Measurements from ENCODE around the gene TRHDE.

Gene TRHDE

GRCh38 chr12:72330784-72331183 is 58.6 kb downstream of the TRHDE start:
- FAIRE-seq: no peak

- no peak for FAIRE-seq
These were observed 65.2 kb downstream of the TRHDE start for GRCh38 chr12:72337382-72337781.

DNA sequence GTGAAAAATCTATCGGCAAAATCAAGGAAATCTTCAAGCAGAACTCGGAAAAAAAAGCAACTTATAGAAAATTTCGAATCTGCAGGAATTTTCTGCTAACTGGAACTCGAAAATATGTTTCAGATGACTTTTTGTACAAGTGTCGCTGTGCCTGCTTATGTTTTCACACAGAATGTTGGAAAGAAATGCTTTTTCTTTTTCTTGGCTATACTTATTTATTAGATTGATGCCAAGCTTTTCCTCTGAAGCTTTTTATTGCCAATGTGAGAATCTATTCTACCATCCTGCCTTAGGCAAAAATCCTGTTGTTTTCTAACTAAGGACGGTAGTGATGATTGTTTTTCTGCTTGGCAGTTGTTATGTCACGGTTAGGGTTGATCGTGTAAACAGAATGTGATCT is 65.8 kb downstream of the TRHDE start:
- FAIRE-seq: no peak

DNA sequence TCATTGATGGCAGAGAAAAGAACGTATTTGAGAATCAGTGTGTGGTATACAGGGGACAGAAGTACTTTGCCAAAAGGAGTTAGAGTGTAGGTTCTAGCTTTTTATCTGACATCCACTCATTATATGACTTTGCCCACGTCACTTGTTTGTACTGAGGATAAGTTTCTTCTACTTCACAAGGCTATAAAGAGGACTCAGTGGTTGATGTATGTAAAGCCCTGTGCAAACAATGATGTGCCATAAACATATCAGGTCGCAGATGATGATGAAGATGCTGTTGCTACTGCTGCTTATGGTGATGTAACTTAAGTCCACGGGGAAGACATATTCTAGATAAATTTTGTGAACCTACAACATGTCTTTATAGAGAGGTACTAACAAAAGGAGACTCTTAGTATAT is 66.3 kb downstream of the TRHDE start:
- no peak for FAIRE-seq

DNA sequence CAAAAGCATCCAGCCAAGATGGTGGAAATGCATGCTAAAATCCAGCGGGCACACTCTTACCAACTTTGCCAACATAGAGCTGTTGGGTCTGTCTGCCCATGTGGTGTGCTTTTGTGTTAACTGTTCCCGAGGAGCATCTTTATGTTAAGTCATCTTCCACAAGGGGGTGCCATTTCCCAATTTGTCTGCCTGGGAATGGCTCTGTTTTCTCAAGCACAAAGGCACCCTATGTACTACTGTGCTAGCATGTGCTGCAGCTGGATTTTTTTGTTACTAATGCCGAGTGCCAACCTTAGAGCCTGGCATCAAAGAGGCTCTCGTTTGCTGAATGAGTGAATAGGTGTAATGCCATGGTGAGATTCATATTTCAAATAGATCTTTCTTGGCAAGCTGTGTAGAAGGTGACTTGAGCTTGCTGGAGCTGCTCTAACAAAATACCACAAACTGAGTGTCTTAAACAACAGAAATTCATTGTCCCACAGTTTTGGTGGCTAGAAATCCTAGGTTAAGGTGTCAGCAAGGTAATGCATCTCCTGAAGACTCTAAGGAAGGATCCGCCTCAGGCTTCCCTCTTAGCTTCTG is 74.3 kb downstream of the TRHDE start:
- peak; percentile 68 for FAIRE-seq

GRCh38 chr12:72349491-72349890 is 77.3 kb downstream of the TRHDE start:
- FAIRE-seq: no peak

- no peak for FAIRE-seq
These were observed 87.2 kb downstream of the TRHDE start for GRCh38 chr12:72359416-72359815.

DNA sequence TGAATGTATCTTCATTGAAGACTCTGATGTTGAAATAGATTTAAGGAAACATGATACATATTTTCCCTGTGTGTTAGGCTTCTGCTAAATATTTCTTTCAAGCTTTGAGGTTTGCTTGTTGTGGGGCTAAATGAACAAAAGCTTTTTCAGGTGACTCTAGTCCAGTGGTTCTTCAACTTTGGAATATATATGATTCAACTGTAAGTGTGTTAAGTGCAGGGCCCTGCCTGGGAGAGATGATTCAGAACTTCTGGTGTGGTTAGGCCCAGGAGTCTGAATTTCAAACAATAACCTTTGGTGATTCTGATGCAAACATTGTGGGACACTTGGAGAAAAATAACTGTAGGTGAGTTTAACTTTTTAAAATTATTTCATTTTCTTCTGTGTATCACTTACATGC is 93.0 kb downstream of the TRHDE start:
- FAIRE-seq: no peak

DNA sequence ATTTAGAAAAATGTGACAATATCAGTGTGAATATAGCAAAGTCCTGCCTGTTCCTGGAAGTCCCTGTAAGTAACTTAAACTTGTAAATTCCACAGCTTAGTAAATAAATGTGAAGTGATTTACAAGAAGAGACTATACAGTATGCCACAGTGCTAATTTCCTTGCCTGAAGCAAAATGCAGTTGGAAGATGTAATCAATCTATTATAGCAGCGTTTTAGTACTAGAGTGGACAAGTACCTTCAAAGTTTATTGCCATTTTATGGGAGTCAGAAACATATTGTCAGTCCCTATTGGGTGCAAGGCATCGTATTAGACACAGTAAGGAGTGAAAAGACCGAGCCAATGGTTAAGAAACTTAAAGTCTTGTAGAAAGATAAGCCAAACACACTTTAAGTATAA is 94.1 kb downstream of the TRHDE start:
- no peak for FAIRE-seq

DNA sequence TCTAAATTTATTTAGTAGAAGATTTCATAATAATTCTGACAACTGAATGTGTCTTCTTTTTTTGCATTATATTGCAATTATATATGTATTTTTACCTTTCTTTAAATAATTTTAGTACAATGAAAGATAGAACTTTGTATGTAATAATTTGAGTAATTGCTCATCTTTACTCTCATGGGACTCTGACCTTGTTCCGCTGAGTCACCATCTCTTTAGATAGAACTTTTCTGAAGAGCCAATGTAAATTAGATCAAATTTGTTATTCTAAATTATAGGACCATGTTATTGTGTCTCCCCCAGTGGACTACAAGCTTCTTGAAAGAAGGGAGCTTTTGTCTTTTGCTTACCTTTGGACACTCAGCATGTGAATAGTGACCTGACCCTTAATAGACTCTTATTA is 96.1 kb downstream of the TRHDE start:
- no peak for FAIRE-seq

DNA sequence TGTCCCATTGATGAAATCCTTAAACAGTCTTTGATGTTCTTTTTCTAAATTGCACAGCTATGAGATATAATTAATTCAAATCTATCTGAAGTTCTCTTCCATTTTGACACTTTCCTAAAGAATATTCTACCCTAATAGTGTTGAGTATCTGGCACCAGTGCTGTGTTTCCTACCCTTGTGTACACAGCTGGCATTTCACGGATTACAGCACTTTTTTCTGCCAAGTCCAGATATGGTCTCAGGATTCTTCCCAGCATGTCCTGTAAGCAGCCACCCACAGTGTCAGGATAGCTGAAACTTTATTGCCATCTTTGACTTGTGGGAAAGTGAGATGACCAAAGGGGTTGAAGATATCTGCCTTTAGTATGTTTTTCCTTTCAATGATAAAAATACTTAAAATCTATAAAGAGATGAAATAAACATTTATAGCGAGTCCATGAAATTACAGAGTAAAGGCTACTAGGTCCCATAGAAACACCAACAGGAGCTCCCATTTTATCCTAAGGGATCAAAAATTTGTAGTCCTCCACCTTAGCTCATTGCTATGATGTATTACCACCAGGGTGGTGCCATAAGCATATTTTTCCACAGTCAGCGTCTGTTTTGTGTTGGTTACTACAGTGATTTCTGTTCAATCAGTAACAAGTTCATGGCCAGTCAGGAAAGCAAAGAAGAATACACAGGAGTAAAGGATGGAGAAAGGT is 96.7 kb downstream of the TRHDE start:
- FAIRE-seq: no peak

- no peak for FAIRE-seq
These were observed 97.3 kb downstream of the TRHDE start for GRCh38 chr12:72369423-72369959.

DNA sequence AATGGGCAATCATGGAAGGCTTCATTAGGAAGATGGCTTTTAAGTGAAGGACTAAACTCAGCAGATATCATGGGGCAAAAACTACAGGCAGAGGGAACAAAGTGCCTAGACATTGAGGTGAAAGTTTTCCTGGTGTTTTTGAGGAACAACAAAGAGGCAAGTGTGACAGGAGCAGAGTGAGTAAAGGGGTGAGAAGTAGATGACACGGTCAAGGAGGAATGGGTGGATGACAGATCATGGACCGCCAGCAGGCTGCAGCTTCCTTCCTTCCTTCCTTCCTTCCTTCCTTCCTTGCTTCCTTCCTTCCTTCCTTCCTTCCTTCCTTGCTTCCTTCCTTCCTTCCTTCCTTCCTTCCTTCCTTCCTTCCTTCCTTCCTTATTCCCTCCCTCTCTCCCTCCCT is 108.3 kb downstream of the TRHDE start:
- no peak for FAIRE-seq

DNA sequence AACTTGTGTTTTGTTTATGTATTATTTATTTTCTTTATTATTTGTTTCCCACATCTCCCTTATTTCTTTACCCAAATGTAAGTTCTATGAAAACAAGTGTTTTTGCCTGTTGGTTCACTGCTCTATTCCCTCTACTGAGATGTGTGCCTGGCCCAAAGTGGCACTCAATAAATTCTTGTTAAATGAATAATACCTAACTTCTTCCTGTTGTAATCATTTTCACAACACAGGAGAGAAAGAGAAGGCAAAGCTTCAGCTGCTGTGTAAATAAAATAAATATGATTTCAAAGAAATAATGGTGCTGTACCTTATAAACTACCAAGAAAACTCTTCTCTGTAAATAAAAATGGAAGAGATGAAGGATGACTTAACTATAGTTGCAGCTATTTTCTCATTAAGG is 116.2 kb downstream of the TRHDE start:
- no peak for FAIRE-seq

DNA sequence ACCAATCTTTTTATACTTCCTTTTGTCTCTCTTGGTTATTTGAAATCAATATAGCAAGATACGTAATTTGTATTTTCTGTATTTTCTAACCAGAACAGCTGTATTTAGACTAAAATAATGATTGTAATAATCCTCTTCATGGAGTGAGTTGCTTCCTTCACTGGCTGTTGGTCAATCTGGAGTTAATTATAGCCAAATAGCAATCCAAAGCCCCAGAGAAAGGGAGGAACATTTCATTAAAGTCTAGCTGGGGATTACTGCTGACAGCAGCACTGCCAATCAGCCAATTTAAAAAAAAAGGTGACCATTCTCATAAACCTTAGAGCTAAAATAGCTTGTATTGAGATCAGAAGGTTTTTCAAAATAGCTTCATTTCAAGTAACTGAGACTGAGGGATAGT is 118.0 kb downstream of the TRHDE start:
- no peak for FAIRE-seq

GRCh38 chr12:72406111-72406510 is 133.9 kb downstream of the TRHDE start:
- no peak for FAIRE-seq

DNA sequence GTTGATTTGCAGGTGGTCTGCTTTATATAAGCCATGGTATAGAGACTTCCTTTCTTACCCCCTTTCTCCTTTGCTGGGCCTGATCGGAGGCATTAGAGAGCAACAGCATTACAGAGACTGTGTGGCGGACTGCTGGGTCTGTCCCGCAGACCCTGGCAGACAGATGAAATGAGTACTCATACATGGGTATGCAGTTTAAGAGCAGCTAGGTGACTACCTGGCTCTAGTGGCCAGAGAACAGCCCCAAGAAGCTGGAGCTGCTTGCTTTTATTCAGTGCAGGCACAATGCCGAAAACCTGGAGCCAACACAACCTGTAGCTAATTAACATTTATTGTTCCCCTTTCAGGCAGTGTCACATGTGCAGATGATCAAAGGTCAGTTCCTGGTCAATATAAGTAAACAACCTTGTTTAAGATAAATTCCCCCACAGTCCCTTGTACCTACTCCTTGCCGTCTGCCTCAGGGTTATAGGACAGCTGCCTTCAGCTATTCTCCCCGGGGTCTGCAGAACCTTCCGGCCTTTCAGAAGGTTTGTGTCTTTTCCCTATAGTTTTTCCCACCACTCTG is 160.0 kb downstream of the TRHDE start:
- FAIRE-seq: no peak

DNA sequence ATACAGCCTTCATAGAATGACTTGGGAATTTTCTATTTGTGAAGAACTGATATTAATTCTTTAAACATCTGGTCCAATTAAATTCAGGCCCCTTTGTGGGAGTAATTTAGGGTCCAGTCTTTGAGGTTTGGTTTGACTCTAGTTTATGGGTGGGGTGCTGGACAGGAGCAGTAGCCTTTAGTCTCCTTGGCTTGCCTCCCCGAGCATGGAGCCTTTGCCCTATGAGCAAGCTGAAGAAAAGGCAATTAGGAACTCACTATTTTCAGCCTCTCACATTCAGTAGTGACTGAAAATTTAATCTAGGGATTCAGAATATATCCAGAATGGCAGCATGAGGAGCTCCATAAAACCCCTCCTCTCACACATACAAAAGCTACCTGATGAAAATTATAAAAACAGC is 161.1 kb downstream of the TRHDE start:
- FAIRE-seq: no peak

DNA sequence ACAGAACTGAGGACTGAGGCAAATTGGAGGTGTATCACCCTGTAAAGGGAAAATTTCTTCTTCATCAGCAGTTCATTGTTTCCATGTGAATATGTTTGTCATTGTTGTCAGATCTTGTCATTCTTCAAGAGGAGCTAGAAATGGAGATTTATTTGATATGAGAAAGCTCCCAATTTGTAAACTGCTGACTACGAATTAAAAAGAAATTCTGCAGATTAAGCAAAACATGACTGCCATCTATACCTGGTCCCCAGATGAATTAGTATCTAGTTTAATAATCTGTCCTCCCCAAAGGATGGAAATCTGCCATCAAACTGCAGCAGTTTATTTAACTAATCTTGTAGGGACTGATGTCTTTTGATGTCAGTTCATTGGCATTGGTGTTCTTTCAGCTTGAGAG is 162.8 kb downstream of the TRHDE start:
- FAIRE-seq: no peak

GRCh38 chr12:72442217-72442616 is 170.0 kb downstream of the TRHDE start:
- FAIRE-seq: no peak

DNA sequence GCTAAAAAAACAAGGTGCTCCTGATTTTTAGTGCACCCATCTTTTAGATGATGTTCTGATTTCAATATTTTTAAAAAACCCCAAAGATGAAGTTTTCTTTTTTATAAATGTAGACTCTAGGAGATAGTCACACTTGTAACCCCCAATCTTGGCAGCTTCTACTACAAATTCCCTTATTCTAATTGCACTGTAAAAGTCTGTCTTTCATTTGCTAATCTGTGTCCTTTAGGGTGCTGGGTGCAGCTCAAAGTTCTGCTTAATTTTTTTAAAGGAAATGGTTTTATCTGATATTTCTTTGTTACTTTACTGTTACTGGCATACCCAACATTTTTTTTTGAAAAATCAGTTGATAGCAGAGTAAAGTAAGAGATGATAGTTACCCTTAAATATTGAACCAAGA is 172.0 kb downstream of the TRHDE start:
- no peak for FAIRE-seq

- no peak for FAIRE-seq
These were observed 172.4 kb downstream of the TRHDE start for GRCh38 chr12:72444566-72444965.

DNA sequence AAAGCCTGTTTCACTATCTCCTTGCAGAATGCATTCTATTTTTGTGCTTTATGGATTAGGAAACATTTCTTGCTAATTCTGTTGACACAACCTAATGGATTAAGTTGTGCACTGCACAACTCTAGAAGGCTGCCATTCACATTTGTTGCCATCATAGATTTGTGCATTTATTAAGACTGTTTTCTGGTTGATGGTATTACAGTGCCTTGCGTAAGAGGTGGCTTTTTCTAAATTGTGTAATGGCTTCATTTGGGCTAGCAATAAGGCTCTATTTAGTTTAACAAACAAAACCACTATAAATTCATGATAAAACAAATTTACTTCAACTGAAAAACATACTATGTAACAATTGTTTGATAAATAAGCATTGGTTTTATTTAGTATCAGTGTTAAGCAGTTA is 175.9 kb downstream of the TRHDE start:
- FAIRE-seq: peak; percentile 36

- FAIRE-seq: no peak
These were observed 176.6 kb downstream of the TRHDE start for GRCh38 chr12:72448805-72449204.

DNA sequence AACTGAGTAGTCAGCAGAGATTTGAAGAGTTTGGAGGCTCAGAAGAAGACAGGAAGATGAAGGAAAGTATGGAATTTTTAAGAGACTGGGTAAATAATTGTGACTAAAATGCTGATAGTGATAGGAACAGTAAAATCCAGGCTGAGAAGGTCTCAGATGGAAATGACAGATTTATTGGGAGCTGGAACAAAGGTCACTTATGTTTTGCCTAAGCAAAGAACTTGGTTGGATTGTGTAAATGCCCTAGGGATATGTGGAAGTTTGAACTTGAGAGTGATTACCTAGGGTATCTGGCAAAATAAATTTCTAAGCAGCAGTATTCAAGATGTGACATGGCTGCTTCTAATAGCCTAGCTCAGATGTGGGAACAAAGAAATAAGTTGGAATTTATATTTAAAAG is 180.9 kb downstream of the TRHDE start:
- FAIRE-seq: no peak

Measured in islet of Langerhans (tissue), 1 donor.